Naive thymus-derived CD8-positive, alpha-beta T cell (primary cell): ENCODE results near the gene KLK10. TPM values are rescaled to one million over a fixed set of nuclear protein-coding genes. Genes with fewer than 3 reads are reported as not detected.

Experiments used
- ATAC-seq, 2 donors: fragments of 150-1000 bp; cut with Tn5 transposase in 1 of 2; sonication (Bioruptor Pico), chemical (Tn5 transposase) in 1 of 2; 1 replicate in 1 of 2; 2 replicates in 1 of 2; pipeline ENCODE4 v1.10.0; 2021; ENCODE audit warnings: mild to moderate bottlenecking in 2 of 2, moderate library complexity in 2 of 2
- POLR2A ChIA-PET: fragments of 350-600 bp; sonication (Branson Sonifier 250); formaldehyde crosslinking; loops from one replicate; lab custom pipeline; 2021; ENCODE audit warnings: antibody characterized with exemption; lab: Charles Lee
- DNase-seq, 10 donors: peaks; one replicate each; pipeline versions ENCODE4 v3.0.0 to v3.0.0-alpha.2; 2020 to 2022
- H3K27ac Mint-ChIP-seq, 10 donors: one replicate each; pipeline ENCODE4 v1.8.0; 2020 to 2022; ENCODE audit warnings: mild to moderate bottlenecking in 10 of 10, mixed read lengths in 10 of 10, moderate library complexity in 4 of 10, inconsistent platforms in 1 of 10
- H3K27me3 Mint-ChIP-seq, 5 donors: one replicate each; pipeline ENCODE4 v1.8.0; 2021 to 2022; ENCODE audit warnings: mixed read lengths in 5 of 5
- H3K36me3 Mint-ChIP-seq, 3 donors: one replicate each; pipeline ENCODE4 v1.8.0; 2020 to 2022; ENCODE audit warnings: mixed read lengths in 3 of 3, mild to moderate bottlenecking in 2 of 3, inconsistent platforms in 1 of 3
- H3K4me1 Mint-ChIP-seq, 4 donors: one replicate each; pipeline ENCODE4 v1.8.0; 2021 to 2022; ENCODE audit warnings: mixed read lengths in 4 of 4
- H3K4me3 Mint-ChIP-seq, 10 donors: one replicate each; pipeline ENCODE4 v1.8.0; 2020 to 2022; ENCODE audit warnings: mild to moderate bottlenecking in 10 of 10, mixed read lengths in 10 of 10, moderate library complexity in 6 of 10, inconsistent platforms in 1 of 10
- H3K9me3 Mint-ChIP-seq, 9 donors: one replicate each; pipeline ENCODE4 v1.8.0; 2020 to 2022; ENCODE audit warnings: mixed read lengths in 9 of 9, mild to moderate bottlenecking in 3 of 9, inconsistent platforms in 1 of 9, moderate library complexity in 1 of 9
- polyA plus RNA-seq, 3 donors: library from polyadenylated mRNA; unstranded; fragments of 300-500 nt; fragmentation: Illumina TruSeq; gene quantifications; one replicate each; pipeline ENCODE4 v1.2.3, GENCODE V29; 2021
- total RNA-seq, 8 experiments: library from RNA in 2 of 8; stranded (reverse) in 2 of 8; gene quantifications; one replicate each; pipeline ENCODE4 v1.2.3 and lab custom pipeline; 2021 to 2026

The KLK10 gene
- total and polyA plus RNA-seq, 5 experiments from 2014 or later = not detected

DNA sequence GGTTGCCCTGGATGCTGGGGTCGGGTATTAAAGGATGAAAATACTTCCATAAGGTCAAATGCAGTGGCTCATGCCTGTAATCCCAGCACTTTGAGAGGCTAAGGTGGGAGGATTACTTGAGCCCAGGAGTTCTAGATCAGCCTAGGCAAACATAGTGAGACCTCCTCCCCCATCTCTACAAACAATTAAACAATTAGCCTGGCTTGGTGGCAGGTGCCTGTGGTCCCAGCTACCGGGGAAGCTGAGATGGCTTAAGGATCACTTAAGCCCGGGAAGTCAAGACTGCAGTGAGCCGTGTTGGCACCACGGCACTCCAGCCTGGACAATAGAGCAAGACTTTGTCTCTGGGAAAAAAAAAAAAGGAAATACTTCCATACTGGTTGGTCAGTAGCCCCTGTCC is 5.4 kb upstream of the KLK10 start:
- H3K27ac Mint-ChIP-seq = peak overlapping the region in 1 of 10 donors; percentile 84
- no peaks in the 10 kb centered on the region for H3K36me3 Mint-ChIP-seq
- DNase-seq = no peak
- no peaks in the 10 kb centered on the region for H3K9me3 Mint-ChIP-seq
- peaks cover 0 to 4% (median 2%) of the 10 kb centered on the region in 4 donors for H3K4me1 Mint-ChIP-seq
- peaks cover 22 to 79% (median 40%) of the 10 kb centered on the region in 5 donors for H3K27me3 Mint-ChIP-seq
- ATAC-seq = no peak
- H3K4me3 Mint-ChIP-seq = no peak overlapping the region
- POLR2A ChIA-PET = no interaction called here

DNA sequence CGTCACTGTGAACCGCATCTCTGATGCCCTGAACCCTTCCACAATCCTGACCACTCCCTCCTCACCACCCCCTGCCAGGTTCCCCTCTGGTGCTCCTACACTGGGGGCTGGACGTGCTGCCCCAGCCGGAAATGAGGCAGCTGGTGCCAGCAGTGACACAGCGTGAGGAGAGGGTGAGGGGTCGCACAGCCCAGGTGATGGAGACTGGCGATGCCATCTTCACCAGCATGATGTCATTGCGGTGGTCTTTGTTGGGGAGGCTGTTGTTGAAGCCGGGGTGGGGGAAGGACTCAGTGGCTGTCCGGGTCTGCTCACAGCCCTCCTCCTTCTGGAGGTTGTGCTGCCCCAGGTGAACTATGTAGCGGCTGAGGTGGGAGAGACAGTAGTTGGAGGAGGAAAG is 4.4 kb upstream of the KLK10 start:
- peaks cover 0 to 11% (median 8%) of the 10 kb centered on the region in 4 donors for H3K4me1 Mint-ChIP-seq
- DNase-seq (no peak), ATAC-seq (no peak)
- no peak overlapping the region for H3K27ac Mint-ChIP-seq
- H3K4me3 Mint-ChIP-seq = no peak overlapping the region
- H3K27me3 Mint-ChIP-seq = peaks cover 18 to 76% (median 45%) of the 10 kb centered on the region in 5 donors
- H3K36me3 Mint-ChIP-seq = no peaks in the 10 kb centered on the region
- POLR2A ChIA-PET = interaction anchor here (0.6 kb wide), 1 partner anchor 71 kb away, joined by 5 read pairs; no protein-coding TSS in a partner anchor
- H3K9me3 Mint-ChIP-seq = no peaks in the 10 kb centered on the region

GRCh38 chr19:51022526-51022925 is 3.0 kb upstream of the KLK10 start:
- no peak for ATAC-seq
- peak overlapping the region in 1 of 10 donors; percentile 78 for H3K27ac Mint-ChIP-seq
- H3K36me3 Mint-ChIP-seq = peaks cover 0 to 5% (median 1%) of the 10 kb centered on the region in 3 donors
- no peak overlapping the region for H3K4me3 Mint-ChIP-seq
- H3K9me3 Mint-ChIP-seq = no peaks in the 10 kb centered on the region
- H3K27me3 Mint-ChIP-seq = peaks cover 20 to 81% (median 54%) of the 10 kb centered on the region in 5 donors
- POLR2A ChIA-PET = no interaction called here
- peaks cover 7 to 24% (median 14%) of the 10 kb centered on the region in 4 donors for H3K4me1 Mint-ChIP-seq
- DNase-seq = no peak

GRCh38 chr19:51020988-51021651 is 1.6 kb upstream of the KLK10 start:
- POLR2A ChIA-PET = interaction anchor here (0.7 kb wide), 1 partner anchor 187 kb away, joined by 7 read pairs; no protein-coding TSS in a partner anchor
- H3K36me3 Mint-ChIP-seq = peaks cover 0 to 5% (median 5%) of the 10 kb centered on the region in 3 donors
- H3K27ac Mint-ChIP-seq = no peak overlapping the region
- DNase-seq (peak in 4 of 10 donors; percentile 1 to 23 (median 16)), ATAC-seq (no peak)
- no peak overlapping the region for H3K4me3 Mint-ChIP-seq
- peaks cover 0 to 2% (median 0%) of the 10 kb centered on the region in 9 donors for H3K9me3 Mint-ChIP-seq
- H3K27me3 Mint-ChIP-seq = peaks cover 21 to 82% (median 57%) of the 10 kb centered on the region in 5 donors
- H3K4me1 Mint-ChIP-seq = peaks cover 14 to 32% (median 20%) of the 10 kb centered on the region in 4 donors

- DNase-seq = peak in 1 of 10 donors; percentile 44
- POLR2A ChIA-PET = no interaction called here
- Mint-ChIP-seq H3K27me3 (peaks cover 32 to 84% (median 66%) of the 10 kb centered on the region in 5 donors), H3K36me3 (peaks cover 0 to 7% (median 5%) of the 10 kb centered on the region in 3 donors), H3K9me3 (peaks cover 0 to 2% (median 0%) of the 10 kb centered on the region in 9 donors), H3K4me1 (peaks cover 14 to 32% (median 21%) of the 10 kb centered on the region in 4 donors), H3K4me3 (peak overlapping the region in 9 of 10 donors; percentile 12 to 87 (median 74)), H3K27ac (peak overlapping the region in 2 of 10 donors; percentile 31 to 63)
- peak in 1 of 2 donors; percentile 25 for ATAC-seq
Observed at GRCh38 chr19:51018745-51019543, 565 bp downstream of the KLK10 start.

GRCh38 chr19:51016798-51017683 is 2.5 kb downstream of the KLK10 start:
- H3K4me3 Mint-ChIP-seq = peak overlapping the region; percentile 12 to 81 (median 60)
- POLR2A ChIA-PET = no interaction called here
- peaks cover 14 to 32% (median 21%) of the 10 kb centered on the region in 4 donors for H3K4me1 Mint-ChIP-seq
- DNase-seq = peak in 4 of 10 donors; percentile 22 to 57 (median 35)
- peak; percentile 22 to 41 for ATAC-seq
- peaks cover 0 to 7% (median 5%) of the 10 kb centered on the region in 3 donors for H3K36me3 Mint-ChIP-seq
- peak overlapping the region in 1 of 10 donors; percentile 34 for H3K27ac Mint-ChIP-seq
- peaks cover 41 to 84% (median 65%) of the 10 kb centered on the region in 5 donors for H3K27me3 Mint-ChIP-seq
- peaks cover 0 to 2% (median 0%) of the 10 kb centered on the region in 9 donors for H3K9me3 Mint-ChIP-seq

DNA sequence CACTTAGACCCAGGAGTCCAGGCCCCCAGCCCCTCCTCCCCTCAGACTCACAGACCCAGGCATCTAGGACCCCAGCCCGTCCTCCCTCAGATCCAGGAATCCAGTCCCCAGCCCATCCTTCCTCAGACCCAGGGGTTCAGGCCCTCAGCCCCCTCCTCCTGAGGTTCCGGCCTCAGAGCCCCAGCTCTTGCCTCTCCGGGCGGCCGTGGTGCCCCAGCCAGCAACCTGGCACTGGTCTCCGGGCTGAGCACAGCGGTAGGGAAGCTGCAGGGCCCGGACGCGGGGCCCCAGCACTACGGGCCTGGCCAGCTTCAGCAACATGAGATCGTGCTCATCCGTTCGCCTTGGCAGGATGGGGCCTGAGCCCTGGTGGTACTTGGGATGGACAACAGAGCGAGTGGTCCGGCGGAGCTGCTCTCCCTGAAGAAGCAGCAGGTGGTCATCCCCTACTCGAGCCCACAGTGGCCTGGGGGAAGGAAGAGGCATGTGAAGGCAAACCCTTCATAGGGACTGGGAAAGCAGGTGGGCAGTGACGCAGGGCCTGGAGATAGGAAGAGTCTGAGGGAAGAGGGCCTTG is 3.7 kb downstream of the KLK10 start:
- POLR2A ChIA-PET = no interaction called here
- Mint-ChIP-seq H3K36me3 (peaks cover 0 to 7% (median 5%) of the 10 kb centered on the region in 3 donors), H3K4me3 (peak overlapping the region in 4 of 10 donors; percentile 9 to 63 (median 40)), H3K27me3 (peaks cover 38 to 88% (median 69%) of the 10 kb centered on the region in 5 donors), H3K9me3 (peaks cover 0 to 2% (median 0%) of the 10 kb centered on the region in 9 donors), H3K27ac (no peak overlapping the region), H3K4me1 (peaks cover 14 to 32% (median 21%) of the 10 kb centered on the region in 4 donors)
- no peak for ATAC-seq
- peak in 1 of 10 donors; percentile 30 for DNase-seq

DNA sequence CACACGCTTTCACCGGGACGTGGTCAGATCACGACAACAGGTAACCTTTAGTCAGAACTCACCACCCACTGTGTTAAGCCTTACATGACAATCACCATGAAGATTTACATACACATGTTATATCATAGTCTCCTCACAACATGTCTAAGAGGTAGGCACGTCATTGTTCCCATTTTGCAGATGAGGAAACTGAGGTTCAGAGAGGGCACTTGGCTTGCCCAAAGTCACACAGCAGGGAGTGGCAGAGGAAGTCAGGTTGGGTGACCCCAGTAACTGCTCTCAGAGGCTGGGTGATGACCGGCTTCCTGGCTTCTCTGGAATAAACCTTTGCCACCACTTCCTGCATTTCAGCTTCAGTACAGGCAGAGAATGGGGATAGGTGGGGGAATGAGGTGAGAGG is 5.3 kb downstream of the KLK10 start:
- Mint-ChIP-seq H3K27me3 (peaks cover 41 to 90% (median 76%) of the 10 kb centered on the region in 5 donors), H3K36me3 (peaks cover 0 to 7% (median 5%) of the 10 kb centered on the region in 3 donors), H3K9me3 (peaks cover 0 to 2% (median 0%) of the 10 kb centered on the region in 9 donors), H3K4me1 (peaks cover 12 to 24% (median 19%) of the 10 kb centered on the region in 4 donors), H3K4me3 (no peak overlapping the region), H3K27ac (no peak overlapping the region)
- POLR2A ChIA-PET = no interaction called here
- ATAC-seq (no peak), DNase-seq (no peak)

DNA sequence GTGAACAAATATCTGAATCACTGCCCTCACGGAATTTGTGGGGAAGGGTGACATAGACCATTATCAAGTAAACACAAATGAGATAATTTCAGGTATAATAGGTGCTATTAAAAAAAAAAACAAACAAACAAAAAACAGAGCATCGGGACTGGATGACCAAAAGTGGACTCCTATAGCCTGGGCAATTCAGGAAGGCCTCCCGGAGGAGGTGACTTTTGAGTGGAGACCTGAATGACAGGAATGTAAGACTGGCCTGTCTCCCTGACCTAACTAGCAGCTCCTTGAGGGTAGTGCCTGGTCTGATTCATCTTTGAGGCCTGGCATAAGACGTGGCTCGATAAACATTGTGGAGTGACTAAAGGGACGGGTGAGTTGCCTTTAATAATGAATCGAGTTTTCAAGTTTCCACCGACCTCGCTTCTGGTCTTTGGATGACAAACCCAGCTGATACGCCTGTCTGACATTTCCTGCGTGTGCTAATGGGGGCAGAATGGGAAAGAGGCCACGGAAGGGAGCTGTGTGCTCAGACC is 6.8 kb downstream of the KLK10 start:
- ATAC-seq (no peak), DNase-seq (no peak)
- H3K4me1 Mint-ChIP-seq = peaks cover 5 to 13% (median 9%) of the 10 kb centered on the region in 4 donors
- H3K9me3 Mint-ChIP-seq = peaks cover 0 to 2% (median 0%) of the 10 kb centered on the region in 9 donors
- POLR2A ChIA-PET = no interaction called here
- H3K36me3 Mint-ChIP-seq = peaks cover 0 to 7% (median 0%) of the 10 kb centered on the region in 3 donors
- no peak overlapping the region for H3K4me3 Mint-ChIP-seq
- no peak overlapping the region for H3K27ac Mint-ChIP-seq
- H3K27me3 Mint-ChIP-seq = peaks cover 38 to 84% (median 69%) of the 10 kb centered on the region in 5 donors

DNA sequence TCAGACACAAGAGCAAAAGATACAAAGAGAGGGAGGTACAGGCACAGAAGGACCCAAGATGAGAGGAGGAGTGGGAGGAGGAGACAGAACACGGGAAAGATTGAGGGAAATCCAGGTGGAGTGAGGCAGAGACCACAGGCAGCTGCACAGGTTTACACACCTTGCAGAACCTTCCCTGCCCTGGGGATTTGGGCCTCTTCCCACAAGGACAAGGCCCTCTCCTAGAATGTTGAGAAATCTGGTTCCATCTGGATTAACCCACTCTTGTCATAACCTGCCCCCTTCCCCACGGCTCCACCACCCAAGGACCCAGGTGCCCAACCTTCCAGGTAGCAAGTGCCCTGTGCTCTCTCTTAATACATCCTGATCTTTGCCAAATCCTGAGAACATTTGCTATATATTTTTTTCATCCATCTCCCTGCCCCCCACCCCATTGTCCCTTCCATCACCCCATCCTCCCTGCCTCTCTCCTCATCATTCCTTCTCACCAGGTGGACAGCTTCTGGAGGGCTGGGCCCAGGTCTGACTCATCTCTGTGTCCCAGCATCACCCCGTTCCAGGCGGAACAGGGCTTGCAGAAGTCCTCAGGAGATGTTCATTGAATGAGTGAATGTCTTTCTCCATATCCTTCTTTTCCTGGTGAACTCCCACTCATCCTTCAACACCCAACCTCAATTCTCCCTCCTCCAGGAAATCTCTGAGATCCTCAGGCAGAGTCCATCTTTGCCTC is 9.3 kb downstream of the KLK10 start:
- Mint-ChIP-seq H3K27ac (no peak overlapping the region), H3K27me3 (peaks cover 33 to 68% (median 56%) of the 10 kb centered on the region in 5 donors), H3K36me3 (no peaks in the 10 kb centered on the region), H3K4me1 (no peaks in the 10 kb centered on the region), H3K9me3 (no peaks in the 10 kb centered on the region), H3K4me3 (no peak overlapping the region)
- ATAC-seq (no peak), DNase-seq (peak in 1 of 10 donors; percentile 8)
- POLR2A ChIA-PET = no interaction called here
